ENCODE data around the gene CCDC60.

DNA sequence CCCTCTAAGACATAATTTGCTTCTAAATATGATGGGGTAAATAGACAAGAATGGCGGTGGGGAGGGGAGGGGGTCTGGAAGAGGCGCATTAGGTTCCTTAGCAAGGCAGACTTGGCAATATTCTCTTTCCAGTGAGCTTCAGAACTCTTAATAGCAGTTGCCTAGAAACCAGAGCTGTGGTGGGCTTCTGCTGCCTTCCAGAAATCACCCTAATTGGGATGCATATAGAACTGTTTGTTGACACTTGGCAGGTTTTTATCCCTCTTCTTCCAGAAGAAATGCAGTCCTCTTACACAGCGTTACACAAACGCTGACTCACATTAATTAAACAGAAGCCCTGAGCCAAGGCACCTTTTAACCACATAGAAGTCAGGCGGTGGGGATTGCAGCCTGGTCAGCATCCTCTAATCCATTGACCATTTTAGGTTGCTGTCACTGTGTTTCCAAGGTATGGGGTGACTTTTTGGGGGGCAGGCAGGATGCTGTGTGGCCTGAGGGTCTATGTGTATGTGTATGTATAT is 114.1 kb downstream of the CCDC60 start:
- TF ChIP-seq POLR2AphosphoS5 (IDR thresholded peaks at IDR 0.05; ENCODE audit: low read depth, low read length) (no peak), EZH2 (IDR thresholded peaks at IDR 0.05) (no peak), CTCF (IDR thresholded peaks at IDR 0.05 in 2 of 3, conservative IDR thresholded peaks at IDR 0.05 in 1 of 3; ENCODE audit: borderline replicate concordance in 1 of 3, insufficient read depth in 1 of 3, low read depth in 2 of 3, low read length in 2 of 3) (no peak), SP1 (IDR thresholded peaks at IDR 0.05; ENCODE audit: low read depth) (no peak), POLR2A (IDR thresholded peaks at IDR 0.05; ENCODE audit: borderline replicate concordance, extremely low read depth, insufficient read depth, insufficient read length) (no peak), ZNF274 (IDR thresholded peaks at IDR 0.05; ENCODE audit: low read depth, low read length) (no peak), TCF7L2 (IDR thresholded peaks at IDR 0.05; ENCODE audit: borderline replicate concordance, extremely low read depth, insufficient read depth, insufficient read length) (no peak)
- TF ChIP-seq, protein P1, sequence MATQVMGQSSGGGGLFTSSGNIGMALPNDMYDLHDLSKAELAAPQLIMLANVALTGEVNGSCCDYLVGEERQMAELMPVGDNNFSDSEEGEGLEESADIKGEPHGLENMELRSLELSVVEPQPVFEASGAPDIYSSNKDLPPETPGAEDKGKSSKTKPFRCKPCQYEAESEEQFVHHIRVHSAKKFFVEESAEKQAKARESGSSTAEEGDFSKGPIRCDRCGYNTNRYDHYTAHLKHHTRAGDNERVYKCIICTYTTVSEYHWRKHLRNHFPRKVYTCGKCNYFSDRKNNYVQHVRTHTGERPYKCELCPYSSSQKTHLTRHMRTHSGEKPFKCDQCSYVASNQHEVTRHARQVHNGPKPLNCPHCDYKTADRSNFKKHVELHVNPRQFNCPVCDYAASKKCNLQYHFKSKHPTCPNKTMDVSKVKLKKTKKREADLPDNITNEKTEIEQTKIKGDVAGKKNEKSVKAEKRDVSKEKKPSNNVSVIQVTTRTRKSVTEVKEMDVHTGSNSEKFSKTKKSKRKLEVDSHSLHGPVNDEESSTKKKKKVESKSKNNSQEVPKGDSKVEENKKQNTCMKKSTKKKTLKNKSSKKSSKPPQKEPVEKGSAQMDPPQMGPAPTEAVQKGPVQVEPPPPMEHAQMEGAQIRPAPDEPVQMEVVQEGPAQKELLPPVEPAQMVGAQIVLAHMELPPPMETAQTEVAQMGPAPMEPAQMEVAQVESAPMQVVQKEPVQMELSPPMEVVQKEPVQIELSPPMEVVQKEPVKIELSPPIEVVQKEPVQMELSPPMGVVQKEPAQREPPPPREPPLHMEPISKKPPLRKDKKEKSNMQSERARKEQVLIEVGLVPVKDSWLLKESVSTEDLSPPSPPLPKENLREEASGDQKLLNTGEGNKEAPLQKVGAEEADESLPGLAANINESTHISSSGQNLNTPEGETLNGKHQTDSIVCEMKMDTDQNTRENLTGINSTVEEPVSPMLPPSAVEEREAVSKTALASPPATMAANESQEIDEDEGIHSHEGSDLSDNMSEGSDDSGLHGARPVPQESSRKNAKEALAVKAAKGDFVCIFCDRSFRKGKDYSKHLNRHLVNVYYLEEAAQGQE (IDR thresholded peaks at IDR 0.05; ENCODE audit: low read depth): no peak

All from HCT116 (cell line).